NCI-H2029 treated with DMSO at 0.1 percent for 48 hours (cell line): ENCODE measurements around the gene DCTN5.
"Not testable (repeated sequence)": the region's sequence is repeated elsewhere in the genome, so short reads cannot be mapped to it uniquely, and the experiment has no call there.

Experiments used
- DNase-seq: peaks from one replicate; lab custom pipeline; 2025; lab: John Stamatoyannopoulos, UW

DCTN5 gene

DNA sequence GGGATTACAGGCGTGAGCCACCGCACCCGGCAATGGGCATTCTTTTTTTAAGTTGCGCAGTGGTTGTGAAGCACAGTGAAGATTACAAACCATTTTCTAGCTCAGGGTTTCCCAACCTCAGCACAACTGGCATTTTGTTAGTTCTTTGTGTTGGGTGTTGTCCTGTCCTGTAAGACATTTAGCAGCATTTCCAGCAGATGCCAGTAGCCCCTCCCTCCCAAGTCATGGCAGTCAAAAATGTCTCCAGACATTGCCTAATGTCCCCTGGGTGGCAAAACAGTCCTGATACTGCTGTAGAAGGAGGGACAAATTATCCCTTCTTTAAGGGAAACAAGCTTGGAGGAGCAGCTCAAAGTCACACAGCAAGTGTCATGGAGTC lies 53.0 kb downstream of the DCTN5 start:
- DNase-seq, result no peak

DNA sequence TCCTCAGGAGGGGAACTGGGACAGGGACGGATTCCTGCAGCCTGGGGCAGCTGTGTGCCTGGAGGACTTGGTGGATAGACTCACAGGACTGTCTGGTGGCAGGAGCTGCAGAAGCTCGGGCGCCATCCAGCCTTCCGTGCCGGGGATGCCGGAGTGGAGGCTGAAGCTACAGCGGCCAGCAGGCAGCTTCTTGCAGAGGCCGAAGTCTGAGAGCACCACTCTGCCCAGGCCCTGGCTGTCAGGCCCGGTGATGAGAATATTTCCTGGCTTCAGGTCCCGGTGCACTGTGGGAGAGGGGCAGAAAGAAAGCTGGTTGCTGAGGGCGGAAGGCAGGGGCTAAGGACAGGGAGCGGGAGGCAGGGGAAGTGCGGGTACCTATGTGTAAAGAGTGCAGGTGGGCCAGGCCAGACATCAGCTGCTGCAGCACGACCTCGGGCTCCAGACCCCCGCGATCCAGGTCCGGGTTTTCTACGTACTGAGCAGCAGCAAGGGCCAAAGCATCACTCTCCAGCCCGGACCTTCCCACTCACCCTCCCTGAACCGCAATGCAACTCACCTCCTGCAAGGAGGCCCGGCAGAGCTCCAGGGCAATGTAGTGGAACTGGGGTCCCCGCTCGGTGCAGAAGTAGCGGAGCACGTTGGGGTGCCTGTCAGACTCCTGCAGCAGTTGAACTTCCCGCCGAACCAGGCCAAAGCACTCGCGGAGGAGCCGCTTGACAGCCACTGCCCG lies 53.5 kb downstream of the DCTN5 start:
- DNase-seq, result no peak

- no peak for DNase-seq
Measured at GRCh38 chr16:23695756-23696155, 54.5 kb downstream of the DCTN5 start.

DNA sequence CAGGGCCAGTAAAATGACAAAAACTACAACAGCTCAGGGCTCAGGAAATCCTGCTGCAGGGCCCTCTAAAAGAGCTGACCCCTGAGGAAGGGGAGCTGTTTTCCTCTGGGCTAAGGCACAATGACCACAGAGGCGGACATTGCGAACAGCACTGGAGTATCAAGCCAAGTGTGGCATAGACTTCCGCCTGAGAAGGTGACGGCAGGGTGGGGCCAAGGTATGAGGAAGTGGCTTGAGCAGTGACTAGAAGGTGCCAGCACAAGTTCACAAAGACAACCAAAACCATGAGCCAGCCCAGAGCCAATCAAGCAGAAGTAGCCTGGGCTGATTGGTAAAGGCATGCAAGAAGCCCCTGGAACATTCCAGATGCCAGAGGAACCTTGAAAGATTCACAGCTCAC lies 57.8 kb downstream of the DCTN5 start:
- no peak for DNase-seq

- DNase-seq, result no peak
Measured at GRCh38 chr16:23700093-23700492, 58.8 kb downstream of the DCTN5 start.

DNA sequence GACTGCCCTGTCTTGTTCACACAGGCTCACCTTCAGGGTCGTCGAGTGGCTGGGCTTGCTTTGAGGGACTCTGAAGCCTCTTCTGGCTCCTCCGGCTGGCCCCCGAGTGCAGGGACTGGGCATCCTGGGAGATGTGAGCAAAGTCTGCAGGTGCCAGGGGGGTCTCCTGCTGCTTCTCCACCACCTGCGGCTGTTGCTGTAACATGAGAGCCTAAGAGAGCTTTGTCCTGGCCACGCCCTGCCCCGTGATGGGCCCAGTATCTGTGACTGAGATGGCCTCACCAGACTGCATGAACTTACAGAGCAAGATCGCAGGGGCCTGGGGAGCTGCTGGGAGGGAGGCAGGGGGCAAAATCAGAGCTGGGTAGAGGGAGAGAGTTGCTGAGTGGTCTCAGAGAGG lies 59.2 kb downstream of the DCTN5 start:
- no peak for DNase-seq

- DNase-seq, result no peak
Measured at GRCh38 chr16:23701045-23701444, 59.8 kb downstream of the DCTN5 start.

GRCh38 chr16:23702951-23703350 lies 61.7 kb downstream of the DCTN5 start:
- DNase-seq, result no peak

DNA sequence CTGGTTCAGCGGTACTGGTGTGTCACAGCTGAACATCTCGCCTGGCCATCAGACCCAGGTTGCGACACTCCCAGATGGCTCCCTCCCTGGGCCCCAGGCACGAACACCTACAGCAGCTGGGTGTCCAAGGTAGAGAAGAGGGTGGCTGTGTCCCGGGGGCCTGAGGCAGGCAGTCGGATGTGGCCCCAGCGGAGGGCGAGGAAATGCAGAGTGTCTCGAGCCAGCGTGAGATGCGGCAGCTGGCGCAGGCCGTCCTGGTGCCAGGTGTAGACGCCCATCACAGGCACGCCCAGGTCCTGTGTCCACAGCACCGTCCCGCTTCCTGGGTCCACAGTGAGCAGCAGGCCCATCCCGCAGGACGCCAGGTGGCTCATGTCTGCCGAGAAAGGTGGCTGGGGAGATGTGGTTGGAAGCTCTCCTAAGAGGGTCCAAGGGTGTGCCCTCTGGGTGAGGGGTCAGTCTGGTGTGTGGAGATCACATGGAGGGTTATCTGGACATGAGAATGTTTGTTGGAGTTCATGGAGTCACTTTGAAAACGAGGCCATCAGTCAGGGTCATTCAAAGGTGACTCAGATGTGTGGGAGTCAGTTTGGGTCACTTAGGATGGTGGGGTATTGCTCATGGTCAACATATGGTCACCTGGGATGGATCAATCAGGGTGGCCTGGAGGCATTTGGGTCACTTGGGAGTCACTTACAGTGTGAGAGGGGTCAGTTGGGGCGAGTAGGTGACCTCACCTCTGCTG lies 63.7 kb downstream of the DCTN5 start:
- no peak for DNase-seq

- no peak for DNase-seq
Measured at GRCh38 chr16:23705517-23705902, 64.2 kb downstream of the DCTN5 start.

GRCh38 chr16:23706439-23706838 lies 65.2 kb downstream of the DCTN5 start:
- no peak for DNase-seq

DNA sequence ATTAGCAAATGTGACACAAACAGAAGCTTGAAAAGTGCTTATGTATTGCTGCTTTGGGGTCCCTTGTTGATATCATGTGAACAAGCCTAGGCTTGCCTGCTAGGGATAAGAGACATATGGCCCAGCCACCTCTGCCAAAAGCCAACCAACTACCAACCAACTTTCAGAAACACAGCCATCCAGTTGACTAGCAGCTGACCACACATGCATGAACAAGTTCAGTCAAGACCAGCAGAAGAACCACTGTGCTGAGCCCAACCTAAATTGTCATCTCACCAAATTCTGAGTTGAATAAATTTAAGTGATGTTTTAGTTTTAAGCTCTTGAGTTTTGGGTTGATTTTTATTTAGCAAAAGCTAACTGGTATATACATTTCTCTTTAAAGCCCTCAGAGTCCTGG lies 68.3 kb downstream of the DCTN5 start:
- no peak for DNase-seq

DNA sequence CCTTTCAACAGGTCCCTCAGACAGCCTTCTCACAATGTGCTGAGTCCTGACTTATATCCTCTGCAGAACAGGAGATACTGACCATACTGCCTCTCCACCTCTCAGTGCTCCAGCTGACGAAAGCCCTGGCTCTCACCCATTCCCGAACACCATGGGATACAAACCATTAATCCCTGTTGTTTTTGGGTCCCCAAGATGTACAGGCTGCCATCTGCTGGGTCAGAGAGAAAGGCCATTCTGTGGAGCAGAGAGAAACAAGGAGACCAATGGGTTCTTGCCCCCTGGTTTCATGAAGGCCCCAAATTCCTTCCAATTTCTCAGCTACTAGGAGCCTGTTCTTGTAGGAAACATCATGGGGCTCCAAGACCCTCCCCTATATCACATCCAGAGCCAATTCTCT lies 68.7 kb downstream of the DCTN5 start:
- no peak for DNase-seq

DNA sequence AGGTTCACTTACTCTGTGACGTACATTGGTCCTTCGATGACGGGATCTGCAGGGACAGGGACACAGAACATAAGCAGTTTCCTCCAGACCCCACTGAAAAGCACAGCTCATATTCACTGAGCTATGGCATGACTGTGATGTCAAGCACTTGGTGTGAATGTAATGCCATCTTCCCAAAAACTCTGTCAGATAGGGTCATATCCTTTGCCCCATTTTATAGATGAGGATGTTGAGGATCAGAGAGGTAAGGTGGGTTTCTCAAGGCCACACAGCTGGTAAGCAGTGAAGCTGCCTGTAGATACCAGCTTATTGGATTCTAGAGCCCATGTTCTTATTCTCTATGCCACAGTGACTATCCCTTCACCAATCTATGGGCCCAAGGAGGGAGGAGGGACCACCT lies 69.2 kb downstream of the DCTN5 start:
- no peak for DNase-seq

- no peak for DNase-seq
Measured at GRCh38 chr16:23711785-23712184, 70.5 kb downstream of the DCTN5 start.

DNA sequence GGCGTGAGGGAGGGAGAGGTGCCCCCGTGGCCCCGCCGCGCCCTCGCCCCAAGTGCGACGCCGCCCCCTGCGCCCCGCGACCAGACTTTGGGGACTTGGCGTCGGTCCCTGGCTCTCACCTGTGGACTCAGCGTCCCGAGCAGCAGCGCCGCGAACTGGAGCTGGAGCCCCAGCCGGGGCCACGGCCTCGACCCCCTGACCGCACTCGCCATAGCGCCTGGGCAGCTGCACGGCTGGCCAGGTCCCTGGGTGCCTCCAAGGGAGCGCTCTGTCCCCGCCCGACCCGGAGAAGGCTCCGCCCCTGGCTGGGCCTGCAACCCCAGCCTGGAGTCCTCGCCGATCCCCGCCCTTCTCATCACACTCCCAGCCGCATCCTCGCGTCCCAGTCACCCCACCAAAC lies 71.7 kb downstream of the DCTN5 start, which contains the start of gene ERN2:
Gene ERN2, minus strand, starts transcription at position 247 of the 400 bp plus-strand sequence. Its CDS starts 35 bp downstream, at position 212.
- DNase-seq, result no peak

GRCh38 chr16:23716484-23716883 lies 75.2 kb downstream of the DCTN5 start:
- no peak for DNase-seq

GRCh38 chr16:23722613-23723240 lies 81.5 kb downstream of the DCTN5 start:
- DNase-seq, result not testable (repeated sequence)

DNA sequence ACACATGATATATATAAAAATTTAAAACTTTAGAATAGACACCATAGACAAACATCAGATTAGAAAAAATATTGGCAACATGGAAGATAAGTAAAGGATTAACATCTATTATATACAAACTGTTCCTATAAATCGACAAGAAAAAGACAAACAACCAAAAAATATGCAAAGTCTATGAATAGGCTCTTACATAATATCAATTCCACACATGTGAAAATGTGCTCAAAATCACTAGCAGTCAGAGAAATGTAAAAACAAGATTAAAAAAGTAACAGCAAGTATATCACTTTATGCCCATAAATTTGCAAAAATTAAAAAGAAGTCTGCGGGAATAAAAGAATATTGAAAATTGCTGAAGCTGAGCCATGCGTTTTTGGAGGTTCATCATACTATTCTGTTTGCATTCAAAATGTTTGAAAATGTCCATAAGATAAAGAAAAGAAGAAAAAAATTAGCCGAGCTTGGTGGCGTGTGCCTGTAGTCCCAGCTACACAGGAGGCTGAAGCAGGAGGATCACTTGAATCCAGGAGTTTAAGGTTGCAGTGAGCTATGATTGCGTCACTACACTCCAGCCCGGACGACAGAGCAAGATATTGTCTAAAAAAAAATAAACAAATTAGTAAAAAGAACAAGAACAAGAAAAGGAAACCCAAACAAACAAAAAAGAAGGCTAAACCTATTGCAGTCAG lies 83.0 kb downstream of the DCTN5 start:
- DNase-seq, result no peak

DNA sequence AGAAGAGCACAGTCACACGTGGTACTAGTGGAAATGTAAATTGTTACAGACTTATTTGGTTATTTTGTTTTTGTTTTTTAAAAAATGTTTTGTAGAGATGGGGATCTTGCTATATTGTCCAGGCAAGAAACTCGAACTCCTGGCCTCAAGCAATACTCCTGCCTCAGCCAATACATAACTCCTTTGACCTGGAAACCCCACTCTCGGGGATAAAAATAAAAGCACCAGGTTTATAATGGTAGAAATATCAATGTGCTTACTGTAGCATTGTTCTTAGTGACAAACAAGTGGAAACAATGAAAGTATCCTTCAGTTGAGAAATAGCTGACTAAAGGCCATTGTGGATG lies 83.5 kb downstream of the DCTN5 start:
- DNase-seq, result no peak

GRCh38 chr16:23726710-23727109 lies 85.4 kb downstream of the DCTN5 start:
- DNase-seq, result no peak
